Keratinocyte (primary cell): Measurements from ENCODE around the gene DPYD. TPM values are rescaled to one million over a fixed set of nuclear protein-coding genes. Genes with fewer than 3 reads are reported as not detected.

Experiments
- DNase-seq: peaks from one replicate; pipeline ENCODE4 v3.0.0-alpha.2; 2011; ENCODE audit warnings: low read depth, missing footprints, low spot score
- FAIRE-seq: peaks from 2 replicates; lab custom pipeline; 2011; peaks lifted over from hg19 to GRCh38; lab: Jason Lieb, UNC
- H2AFZ ChIP-seq: 2 replicates; pipeline ENCODE4 v1.6.0; 2012; ENCODE audit warnings: low read length, control low read depth, inconsistent platforms; ENCODE audit not compliant: control insufficient read depth
- H3K27ac ChIP-seq: 2 replicates; pipeline ENCODE4 v1.5.1; 2011; ENCODE audit warnings: low read length; ENCODE audit not compliant: control insufficient read depth, insufficient read depth
- H3K27me3 ChIP-seq: 3 replicates; pipeline ENCODE4 v1.6.0; 2011; ENCODE audit warnings: low read length; ENCODE audit not compliant: control insufficient read depth, insufficient read depth; ENCODE audit errors: extremely low read depth
- H3K36me3 ChIP-seq, 2 experiments: 2 replicates in 1 of 2; 3 replicates in 1 of 2; pipeline ENCODE4 v1.5.1; 2011; ENCODE audit warnings: low read length in 2 of 2, mild to moderate bottlenecking in 1 of 2; ENCODE audit not compliant: control insufficient read depth in 2 of 2, insufficient read depth in 2 of 2; ENCODE audit errors: extremely low read depth in 1 of 2
- H3K4me1 ChIP-seq: 3 replicates; pipeline ENCODE4 v1.5.1; 2011; ENCODE audit warnings: low read length; ENCODE audit not compliant: control insufficient read depth, insufficient read depth; ENCODE audit errors: extremely low read depth
- H3K4me2 ChIP-seq: 3 replicates; pipeline ENCODE4 v1.6.0; 2011; ENCODE audit warnings: low read depth, low read length; ENCODE audit not compliant: control insufficient read depth, insufficient read depth; ENCODE audit errors: extremely low read depth
- H3K4me3 ChIP-seq, 3 experiments: fragments of 200-600 bp in 1 of 3; sonication (generic) in 1 of 3; 2 replicates in 2 of 3; 3 replicates in 1 of 3; pipeline ENCODE4 v1.5.1; 2011 to 2016; ENCODE audit warnings: low read length in 3 of 3, mild to moderate bottlenecking in 3 of 3, control low read depth in 2 of 3, inconsistent platforms in 1 of 3, low read depth in 1 of 3, mixed read lengths in 1 of 3, mixed run types in 1 of 3, moderate library complexity in 1 of 3; ENCODE audit not compliant: control insufficient read depth in 2 of 3, insufficient read depth in 2 of 3; ENCODE audit errors: extremely low read depth in 1 of 3
- H3K79me2 ChIP-seq: 2 replicates; pipeline ENCODE4 v1.6.0; 2012; ENCODE audit warnings: low read length; ENCODE audit not compliant: control insufficient read depth, insufficient read depth
- H3K9ac ChIP-seq: 3 replicates; pipeline ENCODE4 v1.6.0; 2011; ENCODE audit warnings: low read length; ENCODE audit not compliant: control insufficient read depth, insufficient read depth; ENCODE audit errors: extremely low read depth
- H3K9me1 ChIP-seq: 3 replicates; pipeline ENCODE4 v1.6.0; 2011; ENCODE audit warnings: low read length; ENCODE audit not compliant: control insufficient read depth, insufficient read depth; ENCODE audit errors: extremely low read depth
- H3K9me3 ChIP-seq: 2 replicates; pipeline ENCODE4 v1.5.1; 2012; ENCODE audit warnings: low read depth, low read length; ENCODE audit not compliant: control insufficient read depth
- H4K20me1 ChIP-seq: 3 replicates; pipeline ENCODE4 v1.6.0; 2011; ENCODE audit warnings: low read length; ENCODE audit not compliant: control insufficient read depth, insufficient read depth; ENCODE audit errors: extremely low read depth
- EZH2 ChIP-seq: IDR thresholded peaks from one replicate; pipeline ENCODE4 v1.6.1; 2012; ENCODE audit warnings: inconsistent platforms, mild to moderate bottlenecking, low read length, moderate library complexity
- dilution Hi-C: fragments of 300-500 bp; cut with MboI; formaldehyde crosslinking; loops from one replicate; pipeline ENCODE4 v1.7.0; 2020; ENCODE audit warnings: low sequenced_read_pairs; ENCODE audit not compliant: extremely low pct_ligation_motif_present
- polyA plus RNA-seq, 5 experiments: library from polyadenylated mRNA; depleted of rRNA in 3 of 5; stranded (reverse) in 3 of 5; stranded (forward) in 1 of 5; unstranded in 1 of 5; fragments of >200 nt; gene quantifications; 1 replicate in 1 of 5; 2 replicates in 3 of 5; 3 replicates in 1 of 5; pipeline versions ENCODE4 v1.2.1 to v1.2.3, GENCODE V29; 2011 to 2012; ENCODE audit warnings: missing spikeins in 2 of 5, low read depth in 1 of 5, low replicate concordance in 1 of 5
- TF ChIP-seq, protein P1 (sequence below), 3 experiments: IDR thresholded peaks in 1 of 3; conservative IDR thresholded peaks in 1 of 3; optimal IDR thresholded peaks in 1 of 3; 2 replicates in 2 of 3; 3 replicates in 1 of 3; pipeline versions ENCODE3 to v1.5.1; 2011; ENCODE audit warnings: low read length in 3 of 3, mild to moderate bottlenecking in 3 of 3, moderate library complexity in 2 of 3, control low read depth in 1 of 3, inconsistent platforms in 1 of 3; ENCODE audit not compliant: insufficient read depth in 2 of 3; ENCODE audit errors: extremely low read depth in 1 of 3

Gene DPYD
- polyA plus RNA-seq, 1 donor (not counting 4 experiments of a cell fraction or from before 2014, with no cell fraction given): 1.9 TPM

DNA sequence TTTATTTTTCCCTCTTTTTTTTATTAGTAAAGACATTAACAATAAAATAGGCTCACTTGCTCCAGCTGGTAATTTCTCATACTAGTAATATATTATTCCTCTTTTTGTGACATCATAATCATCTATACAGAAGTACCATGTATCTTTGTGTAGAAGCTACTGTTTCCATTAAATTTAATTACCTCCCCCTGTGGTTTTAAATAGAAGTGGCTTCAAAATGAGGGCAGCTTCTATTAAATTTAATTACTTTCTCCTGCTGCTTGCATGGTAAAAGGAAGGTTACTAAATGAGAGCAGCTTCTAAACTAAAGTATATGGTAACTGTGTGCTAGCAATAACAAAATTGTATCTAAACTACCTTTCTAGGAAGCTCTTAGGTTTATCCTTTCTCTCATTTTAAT is 94.0 kb downstream of the DPYD start:
- H3K27me3 ChIP-seq: no peaks in the 10 kb centered on the region
- no peaks in the 10 kb centered on the region for H3K36me3 ChIP-seq
- H2AFZ ChIP-seq: no peak overlapping the region
- TF ChIP-seq EZH2: no peak
- TF ChIP-seq, protein P1, sequence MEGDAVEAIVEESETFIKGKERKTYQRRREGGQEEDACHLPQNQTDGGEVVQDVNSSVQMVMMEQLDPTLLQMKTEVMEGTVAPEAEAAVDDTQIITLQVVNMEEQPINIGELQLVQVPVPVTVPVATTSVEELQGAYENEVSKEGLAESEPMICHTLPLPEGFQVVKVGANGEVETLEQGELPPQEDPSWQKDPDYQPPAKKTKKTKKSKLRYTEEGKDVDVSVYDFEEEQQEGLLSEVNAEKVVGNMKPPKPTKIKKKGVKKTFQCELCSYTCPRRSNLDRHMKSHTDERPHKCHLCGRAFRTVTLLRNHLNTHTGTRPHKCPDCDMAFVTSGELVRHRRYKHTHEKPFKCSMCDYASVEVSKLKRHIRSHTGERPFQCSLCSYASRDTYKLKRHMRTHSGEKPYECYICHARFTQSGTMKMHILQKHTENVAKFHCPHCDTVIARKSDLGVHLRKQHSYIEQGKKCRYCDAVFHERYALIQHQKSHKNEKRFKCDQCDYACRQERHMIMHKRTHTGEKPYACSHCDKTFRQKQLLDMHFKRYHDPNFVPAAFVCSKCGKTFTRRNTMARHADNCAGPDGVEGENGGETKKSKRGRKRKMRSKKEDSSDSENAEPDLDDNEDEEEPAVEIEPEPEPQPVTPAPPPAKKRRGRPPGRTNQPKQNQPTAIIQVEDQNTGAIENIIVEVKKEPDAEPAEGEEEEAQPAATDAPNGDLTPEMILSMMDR (optimal IDR thresholded peaks at IDR 0.05 in 1 of 3, IDR thresholded peaks at IDR 0.05 in 1 of 3, conservative IDR thresholded peaks at IDR 0.05 in 1 of 3; ENCODE audit: extremely low read depth in 1 of 3, insufficient read depth in 2 of 3, low read length in 3 of 3): no peak
- dilution Hi-C loops: no loop called here
- no peaks in the 10 kb centered on the region for H4K20me1 ChIP-seq
- no peak overlapping the region for H3K27ac ChIP-seq
- no peaks in the 10 kb centered on the region for H3K9me1 ChIP-seq
- no peak for DNase-seq
- no peaks in the 10 kb centered on the region for H3K4me1 ChIP-seq
- no peak overlapping the region for H3K4me3 ChIP-seq
- H3K9me3 ChIP-seq: no peaks in the 10 kb centered on the region
- H3K9ac ChIP-seq: no peak overlapping the region
- H3K79me2 ChIP-seq: no peaks in the 10 kb centered on the region
- no peak for FAIRE-seq
- H3K4me2 ChIP-seq: no peak overlapping the region

DNA sequence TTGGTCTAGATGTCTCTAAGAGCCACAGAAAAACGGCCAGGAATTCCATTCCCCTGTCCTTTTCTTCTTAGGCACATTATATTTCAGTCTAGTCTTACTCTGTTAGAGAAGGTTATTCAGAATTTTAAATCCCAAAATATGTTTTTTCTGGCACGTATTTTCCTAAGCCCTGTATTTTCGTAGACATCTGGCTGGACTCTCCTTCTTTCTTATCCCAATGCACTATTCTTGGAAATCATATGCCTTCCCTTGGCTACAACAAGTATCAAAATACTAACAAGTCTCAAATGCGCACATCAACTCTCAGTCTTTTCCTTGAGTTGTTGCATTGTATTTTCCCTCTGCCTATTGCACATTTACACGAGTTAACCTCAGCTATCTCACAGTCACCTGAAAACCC is 96.2 kb downstream of the DPYD start:
- no peak overlapping the region for H3K4me2 ChIP-seq
- DNase-seq: no peak
- dilution Hi-C loops: no loop called here
- H3K9me3 ChIP-seq: no peaks in the 10 kb centered on the region
- no peaks in the 10 kb centered on the region for H4K20me1 ChIP-seq
- no peak overlapping the region for H2AFZ ChIP-seq
- no peak for TF ChIP-seq EZH2
- TF ChIP-seq, protein P1 (optimal IDR thresholded peaks at IDR 0.05 in 1 of 3, IDR thresholded peaks at IDR 0.05 in 1 of 3, conservative IDR thresholded peaks at IDR 0.05 in 1 of 3; ENCODE audit: extremely low read depth in 1 of 3, insufficient read depth in 2 of 3, low read length in 3 of 3): no peak
- no peaks in the 10 kb centered on the region for H3K36me3 ChIP-seq
- H3K27me3 ChIP-seq: no peaks in the 10 kb centered on the region
- H3K27ac ChIP-seq: no peak overlapping the region
- H3K9me1 ChIP-seq: no peaks in the 10 kb centered on the region
- FAIRE-seq: no peak
- H3K4me1 ChIP-seq: no peaks in the 10 kb centered on the region
- H3K4me3 ChIP-seq: no peak overlapping the region
- no peaks in the 10 kb centered on the region for H3K79me2 ChIP-seq
- no peak overlapping the region for H3K9ac ChIP-seq
